Right lobe of liver (tissue), 4 donors: Measurements from ENCODE around the gene NPNT.

Source experiments
- POLR2A ChIP-seq: fragments of 450-650 bp; IDR thresholded peaks from one replicate; pipeline ENCODE4 v1.6.1; 2017; ENCODE audit warnings: antibody characterized with exemption, mild to moderate bottlenecking
- TF ChIP-seq, protein P1 (sequence below), 4 donors: fragments of 200-600 bp in 3 of 4; fragments of 450-650 bp in 1 of 4; IDR thresholded peaks; one replicate each; pipeline versions ENCODE4 v1.5.1 to v1.8.0; 2016 to 2022; ENCODE audit warnings: antibody characterized with exemption in 4 of 4, mild to moderate bottlenecking in 2 of 4
- donor health status: DM: no; HTN: no; CAD: no.
- donor health status: DM: no; HTN: no; CAD: no.
- donor health status: DM: no; HTN: yes; CAD: no.

- TF ChIP-seq, protein P1, sequence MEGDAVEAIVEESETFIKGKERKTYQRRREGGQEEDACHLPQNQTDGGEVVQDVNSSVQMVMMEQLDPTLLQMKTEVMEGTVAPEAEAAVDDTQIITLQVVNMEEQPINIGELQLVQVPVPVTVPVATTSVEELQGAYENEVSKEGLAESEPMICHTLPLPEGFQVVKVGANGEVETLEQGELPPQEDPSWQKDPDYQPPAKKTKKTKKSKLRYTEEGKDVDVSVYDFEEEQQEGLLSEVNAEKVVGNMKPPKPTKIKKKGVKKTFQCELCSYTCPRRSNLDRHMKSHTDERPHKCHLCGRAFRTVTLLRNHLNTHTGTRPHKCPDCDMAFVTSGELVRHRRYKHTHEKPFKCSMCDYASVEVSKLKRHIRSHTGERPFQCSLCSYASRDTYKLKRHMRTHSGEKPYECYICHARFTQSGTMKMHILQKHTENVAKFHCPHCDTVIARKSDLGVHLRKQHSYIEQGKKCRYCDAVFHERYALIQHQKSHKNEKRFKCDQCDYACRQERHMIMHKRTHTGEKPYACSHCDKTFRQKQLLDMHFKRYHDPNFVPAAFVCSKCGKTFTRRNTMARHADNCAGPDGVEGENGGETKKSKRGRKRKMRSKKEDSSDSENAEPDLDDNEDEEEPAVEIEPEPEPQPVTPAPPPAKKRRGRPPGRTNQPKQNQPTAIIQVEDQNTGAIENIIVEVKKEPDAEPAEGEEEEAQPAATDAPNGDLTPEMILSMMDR (IDR thresholded peaks at IDR 0.05), result no peak
- no peak for TF ChIP-seq POLR2A
Measured at GRCh38 chr4:105870963-105871362, 24.3 kb upstream of the NPNT start.
